H1 (cell line): ENCODE measurements around the gene ULK2. TPM values are rescaled to one million over a fixed set of nuclear protein-coding genes. Genes with fewer than 3 reads are reported as not detected.

Source experiments
- CTCF ChIA-PET: fragments of 300-600 bp; sonication (Branson Sonifier 250); formaldehyde crosslinking; loops from one replicate; lab custom pipeline; 2021; ENCODE audit not compliant: partially characterized antibody; lab: Charles Lee
- POLR2A ChIA-PET: fragments of 300-600 bp; sonication (Branson Sonifier 250); formaldehyde crosslinking; loops from one replicate; lab custom pipeline; 2021; ENCODE audit warnings: inconsistent platforms; ENCODE audit not compliant: partially characterized antibody; lab: Charles Lee
- DNase-seq, 2 experiments: peaks; one replicate each; pipeline versions ENCODE4 v3.0.0 to v3.0.0-alpha.2; 2010 to 2022; ENCODE audit warnings: low spot score in 2 of 2, low read depth in 1 of 2, mixed read lengths in 1 of 2
- FAIRE-seq: peaks from 2 replicates; lab custom pipeline; 2011; peaks lifted over from hg19 to GRCh38; lab: Jason Lieb, UNC
- H2AFZ ChIP-seq: 2 replicates; pipeline ENCODE4 v1.8.1; 2012; ENCODE audit warnings: low read length, inconsistent platforms
- H2AK5ac ChIP-seq: 2 replicates; pipeline ENCODE4 v1.6.1; 2013; ENCODE audit warnings: low read depth, low read length
- H2BK120ac ChIP-seq: replicated peaks from 2 replicates; pipeline ENCODE3; 2013; ENCODE audit warnings: low read depth, low read length, inconsistent platforms
- H2BK12ac ChIP-seq: 2 replicates; pipeline ENCODE4 v1.6.1; 2013; ENCODE audit warnings: low read depth, low read length
- H2BK15ac ChIP-seq: 2 replicates; pipeline ENCODE4 v1.6.1; 2013; ENCODE audit warnings: low read length
- H2BK20ac ChIP-seq: 2 replicates; pipeline ENCODE4 v1.6.1; 2013; ENCODE audit warnings: low read length
- H2BK5ac ChIP-seq: 2 replicates; pipeline ENCODE4 v1.6.1; 2013; ENCODE audit warnings: low read depth, low read length
- H3K14ac ChIP-seq: 2 replicates; pipeline ENCODE4 v1.6.1; 2013; ENCODE audit warnings: inconsistent platforms; ENCODE audit not compliant: insufficient read length
- H3K18ac ChIP-seq: 2 replicates; pipeline ENCODE4 v1.6.1; 2013; ENCODE audit warnings: low read length; ENCODE audit errors: extremely low read depth
- H3K23ac ChIP-seq: 2 replicates; pipeline ENCODE4 v1.6.1; 2013; ENCODE audit warnings: inconsistent platforms; ENCODE audit not compliant: insufficient read length
- H3K23me2 ChIP-seq: 2 replicates; pipeline ENCODE4 v1.6.1; 2013; ENCODE audit warnings: low read depth, low read length
- H3K27ac ChIP-seq: 2 replicates; pipeline ENCODE4 v1.6.1; 2011; ENCODE audit warnings: low read depth, low read length, inconsistent platforms
- H3K27me3 ChIP-seq, 4 experiments: replicated peaks in 1 of 4; 1 replicate in 1 of 4; 2 replicates in 3 of 4; pipeline versions ENCODE4 v1.6.1 to v1.8.1; 2011 to 2013; ENCODE audit warnings: low read length in 3 of 4, mild to moderate bottlenecking in 3 of 4, inconsistent platforms in 2 of 4, mixed read lengths in 2 of 4, moderate library complexity in 1 of 4; ENCODE audit not compliant: control insufficient read depth in 3 of 4, insufficient read depth in 3 of 4; ENCODE audit errors: extremely low read depth in 1 of 4
- H3K36me3 ChIP-seq, 4 experiments: 2 replicates each; pipeline versions ENCODE4 v1.6.1 to v1.8.1; 2011 to 2013; ENCODE audit warnings: mild to moderate bottlenecking in 4 of 4, low read length in 3 of 4, moderate library complexity in 2 of 4, control low read depth in 1 of 4, inconsistent platforms in 1 of 4; ENCODE audit not compliant: insufficient read depth in 4 of 4, control insufficient read depth in 2 of 4
- H3K4ac ChIP-seq: replicated peaks from 2 replicates; pipeline ENCODE3; 2013; ENCODE audit warnings: low read length, low read depth, mixed read lengths, inconsistent platforms; ENCODE audit not compliant: insufficient read length
- H3K4me1 ChIP-seq, 4 experiments: replicated peaks in 1 of 4; 1 replicate in 1 of 4; 2 replicates in 3 of 4; pipeline versions ENCODE4 v1.6.1 to v1.8.1; 2011 to 2013; ENCODE audit warnings: low read length in 3 of 4, inconsistent platforms in 2 of 4, mixed read lengths in 1 of 4; ENCODE audit not compliant: insufficient read depth in 4 of 4, control insufficient read depth in 3 of 4
- H3K4me2 ChIP-seq, 2 experiments: 2 replicates each; pipeline versions ENCODE4 v1.6.1 to v1.8.1; 2011 to 2013; ENCODE audit warnings: low read depth in 2 of 2, low read length in 2 of 2, control low read depth in 1 of 2, inconsistent platforms in 1 of 2, mild to moderate bottlenecking in 1 of 2; ENCODE audit not compliant: insufficient read depth in 1 of 2
- H3K4me3 ChIP-seq, 4 experiments: fragments of 200-600, 300-600 bp in 1 of 4; sonication (generic), shearing (Covaris generic), sonication (Bioruptor Twin) in 1 of 4; 2 replicates each; pipeline versions ENCODE4 v1.5.1 to v1.8.1; 2011 to 2016; ENCODE audit warnings: low read length in 4 of 4, low read depth in 3 of 4, control low read depth in 2 of 4, inconsistent platforms in 2 of 4, mild to moderate bottlenecking in 2 of 4, mixed read lengths in 1 of 4, moderate library complexity in 1 of 4; ENCODE audit not compliant: insufficient read depth in 2 of 4; ENCODE audit errors: extremely low read depth in 1 of 4
- H3K56ac ChIP-seq: replicated peaks from 2 replicates; pipeline ENCODE3; 2013; ENCODE audit warnings: low read depth, mild to moderate bottlenecking, mixed read lengths, low read length, inconsistent platforms; ENCODE audit not compliant: insufficient read length
- H3K79me1 ChIP-seq: 2 replicates; pipeline ENCODE4 v1.6.1; 2013; ENCODE audit warnings: low read depth, low read length, control low read depth
- H3K79me2 ChIP-seq, 2 experiments: 2 replicates each; pipeline versions ENCODE4 v1.6.1 to v1.8.1; 2012 to 2013; ENCODE audit warnings: low read length in 2 of 2, mild to moderate bottlenecking in 2 of 2, inconsistent platforms in 1 of 2; ENCODE audit not compliant: insufficient read depth in 2 of 2, control insufficient read depth in 1 of 2
- H3K9ac ChIP-seq, 4 experiments: replicated peaks in 1 of 4; 1 replicate in 1 of 4; 2 replicates in 3 of 4; pipeline versions ENCODE4 v1.6.1 to v1.8.1; 2011 to 2013; ENCODE audit warnings: low read depth in 3 of 4, low read length in 3 of 4, control low read depth in 2 of 4, mild to moderate bottlenecking in 2 of 4, moderate library complexity in 2 of 4, inconsistent platforms in 1 of 4; ENCODE audit errors: extremely low read depth in 1 of 4
- H3K9me3 ChIP-seq, 2 experiments: 2 replicates each; pipeline versions ENCODE4 v1.6.1 to v1.8.1; 2012 to 2013; ENCODE audit warnings: mild to moderate bottlenecking in 2 of 2, moderate library complexity in 2 of 2, control low read depth in 1 of 2, inconsistent platforms in 1 of 2, low read depth in 1 of 2, low read length in 1 of 2, mixed read lengths in 1 of 2; ENCODE audit not compliant: insufficient read depth in 2 of 2
- H4K20me1 ChIP-seq, 2 experiments: replicated peaks in 1 of 2; 2 replicates each; pipeline versions ENCODE3 to v1.8.1; 2011 to 2013; ENCODE audit warnings: inconsistent platforms in 2 of 2, low read length in 2 of 2, mild to moderate bottlenecking in 1 of 2; ENCODE audit not compliant: insufficient read depth in 2 of 2, control insufficient read depth in 1 of 2
- H4K5ac ChIP-seq: 2 replicates; pipeline ENCODE4 v1.6.1; 2013; ENCODE audit warnings: low read length, low read depth, mixed read lengths, inconsistent platforms; ENCODE audit not compliant: insufficient read length
- H4K8ac ChIP-seq: 2 replicates; pipeline ENCODE4 v1.8.0; 2013; ENCODE audit warnings: mild to moderate bottlenecking, moderate library complexity, low read length, inconsistent platforms; ENCODE audit not compliant: insufficient read depth; ENCODE audit errors: extremely low read depth
- H4K91ac ChIP-seq: replicated peaks from 2 replicates; pipeline ENCODE3; 2013; ENCODE audit warnings: low read length, mixed read lengths, inconsistent platforms; ENCODE audit not compliant: insufficient read length
- CREB1 ChIP-seq: IDR thresholded peaks from 2 replicates; pipeline ENCODE4 v1.6.1; 2012; ENCODE audit warnings: inconsistent platforms
- EP300 ChIP-seq, 2 experiments: IDR thresholded peaks; 1 replicate in 1 of 2; 2 replicates in 1 of 2; pipeline ENCODE4 v1.6.1; 2011 to 2012; ENCODE audit warnings: low read depth in 2 of 2, low read length in 2 of 2, mild to moderate bottlenecking in 2 of 2, borderline replicate concordance in 1 of 2, inconsistent platforms in 1 of 2, moderate library complexity in 1 of 2
- EZH2 ChIP-seq: fragments of 200-600 bp; sonication (generic); IDR thresholded peaks from 2 replicates; pipeline ENCODE4 v1.7.1; 2012; ENCODE audit warnings: low read depth, mild to moderate bottlenecking, moderate library complexity, low read length, inconsistent platforms; ENCODE audit not compliant: severe bottlenecking
- GTF2F1 ChIP-seq: IDR thresholded peaks from 2 replicates; pipeline ENCODE4 v1.6.1; 2012; ENCODE audit warnings: low read depth, low read length, improper control_type of control experiment, borderline replicate concordance
- HDAC2 ChIP-seq, 2 experiments: fragments of 300-600 bp in 1 of 2; sonication (generic) in 1 of 2; IDR thresholded peaks; 2 replicates each; pipeline ENCODE4 v1.6.1; 2011 to 2012; ENCODE audit warnings: low read depth in 2 of 2, low read length in 2 of 2, mild to moderate bottlenecking in 2 of 2, moderate library complexity in 2 of 2, borderline replicate concordance in 1 of 2, inconsistent platforms in 1 of 2
- NRF1 ChIP-seq: IDR thresholded peaks from 2 replicates; pipeline ENCODE4 v1.6.1; 2011; ENCODE audit warnings: mild to moderate bottlenecking, low read depth, low read length, improper control_type of control experiment
- SIRT6 ChIP-seq: IDR thresholded peaks from one replicate; pipeline ENCODE4 v1.7.1; 2012; ENCODE audit warnings: low read length, inconsistent platforms
- YY1 ChIP-seq: IDR thresholded peaks from 2 replicates; pipeline ENCODE4 v1.6.1; 2011; ENCODE audit warnings: low read depth, mild to moderate bottlenecking, low read length
- WGBS, 2 experiments: shearing (Covaris generic) in 1 of 2; methylation state at CpG; one replicate each; pipeline versions ENCODE4 v1.1.6 to v1.1.7; 2013 to 2015; ENCODE audit warnings: low lambda C conversion rate in 2 of 2, mixed read lengths in 2 of 2, inconsistent platforms in 1 of 2, low coverage in 1 of 2, missing lambda C conversion rate in 1 of 2; ENCODE audit not compliant: insufficient replicate concordance in 2 of 2, insufficient coverage in 1 of 2, insufficient read length in 1 of 2; ENCODE audit errors: extremely low coverage in 1 of 2, missing lambda C conversion rate in 1 of 2; 5-methylcytosine and 5-hydroxymethylcytosine counted together
- polyA plus RNA-seq, 7 experiments: library from polyadenylated mRNA; depleted of rRNA in 3 of 7; stranded (reverse) in 5 of 7; unstranded in 2 of 7; fragments of >200 nt in 5 of 7; fragments of 200-250 nt in 2 of 7; gene quantifications; 1 replicate in 5 of 7; 2 replicates in 1 of 7; 4 replicates in 1 of 7; pipeline versions ENCODE4 v1.2.1 to v1.2.3, GENCODE V29; 2011 to 2013; ENCODE audit warnings: missing spikeins in 2 of 7, mixed read lengths in 2 of 7
- total RNA-seq: library from RNA; stranded (reverse); fragmentation: NEBNext Ultra II Directional; extraction: Animal tissue kit (Norgen Biotek cat#: 25700); gene quantifications from 2 replicates; pipeline ENCODE4 v1.2.1, GENCODE V29; 2021

Gene ULK2
- total and polyA plus RNA-seq, 2 of the 8 experiments (the other 6 are each of a cell fraction or from before 2014, with no cell fraction given): 5.3 to 9.8 TPM

- Histone ChIP-seq H3K14ac (no peak overlapping the region), H3K18ac (no peak overlapping the region)
- TF ChIP-seq EZH2: no peak
- TF ChIP-seq GTF2F1: no peak
- TF ChIP-seq YY1: no peak
- no peak for TF ChIP-seq CREB1
- no peak for TF ChIP-seq NRF1
- no peak for TF ChIP-seq SIRT6
- TF ChIP-seq HDAC2 (IDR thresholded peaks at IDR 0.05; ENCODE audit: borderline replicate concordance in 1 of 2, low read depth in 2 of 2, low read length in 2 of 2): no peak
- no peak for TF ChIP-seq EP300 (IDR thresholded peaks at IDR 0.05; ENCODE audit: borderline replicate concordance in 1 of 2, low read depth in 2 of 2, low read length in 2 of 2)
- TF ChIP-seq, all 59 proteins: peak for 0
- POLR2A ChIA-PET: no interaction called here
- 88% methylated on average over 6 of the region's 6 CpGs; no CpG with 5 or more reads in 1 of the 2 experiments for WGBS, 2 experiments
- Histone ChIP-seq H2BK120ac (no peak overlapping the region), H3K4ac (no peak overlapping the region), H4K20me1 (peaks cover 0 to 3% of the 10 kb centered on the region in 2 experiments), H3K4me1 (peaks cover 0 to 3% (median 2%) of the 10 kb centered on the region in 4 experiments; a peak in 1 of 7 replicates), H2BK15ac (no peak overlapping the region), H3K79me1 (no peaks in the 10 kb centered on the region), H3K36me3 (peaks cover 8 to 47% (median 38%) of the 10 kb centered on the region in 4 experiments), H2BK5ac (no peak overlapping the region), H3K27ac (no peak overlapping the region), H2AFZ (no peak overlapping the region), H4K91ac (no peak overlapping the region), H4K5ac (no peak overlapping the region), H3K9me3 (no peaks in the 10 kb centered on the region), H3K23me2 (no peaks in the 10 kb centered on the region), H3K27me3 (no peaks in the 10 kb centered on the region), H2BK20ac (no peak overlapping the region), H2BK12ac (no peak overlapping the region), H3K4me3 (no peak overlapping the region), H3K56ac (no peak overlapping the region), H3K4me2 (no peak overlapping the region), H2AK5ac (no peak overlapping the region), H3K79me2 (no peaks in the 10 kb centered on the region), H3K23ac (no peak overlapping the region), H3K9ac (no peak overlapping the region), H4K8ac (no peak overlapping the region)
- CTCF ChIA-PET: interaction anchor here (1.0 kb wide), 1 partner anchor 56 kb away, joined by 4 read pairs; no protein-coding TSS in a partner anchor
- FAIRE-seq: no peak
- no peak for DNase-seq
Observed at GRCh38 chr17:19909139-19909538, 41.4 kb upstream of the ULK2 start.
